Nephron (organoid): ENCODE measurements around the gene PINLYP.

Experiments
- H3K27ac Mint-ChIP-seq, 3 experiments: 2 replicates each; pipeline ENCODE4 v1.8.0; 2020; ENCODE audit warnings: mixed read lengths in 3 of 3, mild to moderate bottlenecking in 2 of 3, moderate library complexity in 1 of 3
- H3K27me3 Mint-ChIP-seq: 2 replicates; pipeline ENCODE4 v1.8.0; 2021; ENCODE audit warnings: low read depth, mild to moderate bottlenecking, moderate library complexity, mixed read lengths
- H3K36me3 Mint-ChIP-seq: 2 replicates; pipeline ENCODE4 v1.8.0; 2020; ENCODE audit warnings: low read depth, mixed read lengths
- H3K4me1 Mint-ChIP-seq: 2 replicates; pipeline ENCODE4 v1.8.0; 2020; ENCODE audit warnings: mixed read lengths
- H3K4me3 Mint-ChIP-seq, 3 experiments: 2 replicates each; pipeline ENCODE4 v1.8.0; 2020; ENCODE audit warnings: mild to moderate bottlenecking in 3 of 3, mixed read lengths in 3 of 3, moderate library complexity in 2 of 3
- H3K9me3 Mint-ChIP-seq: 2 replicates; pipeline ENCODE4 v1.8.0; 2020; ENCODE audit warnings: mixed read lengths
- CTCF ChIP-seq, 3 experiments: fragments of 200-600 bp; sonication (generic); IDR thresholded peaks; one replicate each; pipeline ENCODE4 v1.5.0; 2021; ENCODE audit warnings: antibody characterized with exemption in 3 of 3; ENCODE audit not compliant: unreplicated experiment in 3 of 3

PINLYP gene

GRCh38 chr19:43570174-43570791 is 5.3 kb upstream of the PINLYP start:
- TF ChIP-seq CTCF (IDR thresholded peaks at IDR 0.05; ENCODE audit: unreplicated experiment in 3 of 3), result no peak
- Mint-ChIP-seq H3K4me1 (peaks cover 18% of the 10 kb centered on the region), H3K36me3 (peaks cover 27% of the 10 kb centered on the region), H3K9me3 (no peaks in the 10 kb centered on the region), H3K4me3 (no peak overlapping the region), H3K27ac (no peak overlapping the region), H3K27me3 (no peaks in the 10 kb centered on the region)

GRCh38 chr19:43572171-43572588 is 3.4 kb upstream of the PINLYP start:
- H3K27ac Mint-ChIP-seq, result peak overlapping the region in 2 of 3 experiments; percentile 8 to 67
- H3K36me3 Mint-ChIP-seq, result peaks cover 22% of the 10 kb centered on the region
- no peaks in the 10 kb centered on the region for H3K27me3 Mint-ChIP-seq
- H3K4me3 Mint-ChIP-seq, result peak overlapping the region; percentile 28 to 56 (median 47)
- H3K4me1 Mint-ChIP-seq, result peaks cover 32% of the 10 kb centered on the region
- H3K9me3 Mint-ChIP-seq, result no peaks in the 10 kb centered on the region
- no peak for TF ChIP-seq CTCF (IDR thresholded peaks at IDR 0.05; ENCODE audit: unreplicated experiment in 3 of 3)

- no peak for TF ChIP-seq CTCF (IDR thresholded peaks at IDR 0.05; ENCODE audit: unreplicated experiment in 3 of 3)
- Mint-ChIP-seq H3K36me3 (peaks cover 22% of the 10 kb centered on the region), H3K27ac (peak overlapping the region; percentile 88 to 98 (median 97)), H3K4me1 (peaks cover 40% of the 10 kb centered on the region), H3K4me3 (peak overlapping the region; percentile 95 to 99 (median 96)), H3K27me3 (no peaks in the 10 kb centered on the region), H3K9me3 (no peaks in the 10 kb centered on the region)
These were observed 1.0 kb upstream of the PINLYP start for GRCh38 chr19:43574424-43575155.

- H3K27me3 Mint-ChIP-seq, result no peaks in the 10 kb centered on the region
- TF ChIP-seq CTCF (IDR thresholded peaks at IDR 0.05; ENCODE audit: unreplicated experiment in 3 of 3), result no peak
- peak overlapping the region; percentile 95 to 99 (median 96) for H3K4me3 Mint-ChIP-seq
- peaks cover 44% of the 10 kb centered on the region for H3K4me1 Mint-ChIP-seq
- no peaks in the 10 kb centered on the region for H3K9me3 Mint-ChIP-seq
- H3K36me3 Mint-ChIP-seq, result peaks cover 14% of the 10 kb centered on the region
- H3K27ac Mint-ChIP-seq, result peak overlapping the region; percentile 88 to 98 (median 97)
These were observed 616 bp downstream of the PINLYP start for GRCh38 chr19:43575955-43576878.

- peak overlapping the region; percentile 77 to 88 (median 82) for H3K4me3 Mint-ChIP-seq
- no peak for TF ChIP-seq CTCF (IDR thresholded peaks at IDR 0.05; ENCODE audit: unreplicated experiment in 3 of 3)
- H3K27me3 Mint-ChIP-seq, result no peaks in the 10 kb centered on the region
- peaks cover 44% of the 10 kb centered on the region for H3K4me1 Mint-ChIP-seq
- H3K27ac Mint-ChIP-seq, result peak overlapping the region; percentile 18 to 97 (median 91)
- peaks cover 5% of the 10 kb centered on the region for H3K36me3 Mint-ChIP-seq
- no peaks in the 10 kb centered on the region for H3K9me3 Mint-ChIP-seq
These were observed 3.2 kb downstream of the PINLYP start for GRCh38 chr19:43578787-43579186.
